HEK293 (cell line): ENCODE data around the gene FAM20B.

Experiments used
- CTCF ChIA-PET: fragments of 350-600 bp; formaldehyde crosslinking; extraction: SDS; loops from one replicate; lab custom pipeline; 2021; ENCODE audit warnings: antibody characterized with exemption; lab: Yijun Ruan, JAX
- POLR2A ChIA-PET: fragments of 300-600 bp; formaldehyde crosslinking; extraction: SDS; loops from one replicate; lab custom pipeline; 2020; ENCODE audit warnings: antibody characterized with exemption, inconsistent platforms; lab: Yijun Ruan, JAX
- H3K27ac ChIP-seq: fragments of 200-500 bp; sonication (Bioruptor generic); 2 replicates; pipeline ENCODE4 v1.5.1; 2014; ENCODE audit warnings: low read depth, low read length, control low read depth, inconsistent platforms; ENCODE audit errors: extremely low read depth
- H3K36me3 ChIP-seq, 2 experiments: fragments of 200-500 bp in 1 of 2; sonication (Bioruptor generic) in 1 of 2; 1 replicate in 1 of 2; 2 replicates in 1 of 2; pipeline ENCODE4 v1.5.1; 2014 to 2017; ENCODE audit warnings: inconsistent platforms in 2 of 2, low read length in 2 of 2; ENCODE audit not compliant: control insufficient read depth in 2 of 2, insufficient read depth in 1 of 2
- H3K4me1 ChIP-seq: fragments of 200-500 bp; sonication (Bioruptor generic); 2 replicates; pipeline ENCODE4 v1.5.1; 2014; ENCODE audit warnings: mild to moderate bottlenecking, low read length, inconsistent platforms; ENCODE audit not compliant: control insufficient read depth, insufficient read depth
- H3K4me3 ChIP-seq: 2 replicates; pipeline ENCODE4 v1.5.1; 2011; ENCODE audit warnings: low read depth, mild to moderate bottlenecking, control low read depth, low read length, moderate library complexity
- H3K9me3 ChIP-seq: fragments of 200-500 bp; sonication (Bioruptor generic); 2 replicates; pipeline ENCODE4 v1.5.1; 2014; ENCODE audit warnings: low read depth, low read length, inconsistent platforms; ENCODE audit not compliant: control insufficient read depth, insufficient read depth
- EGR2 ChIP-seq: fragments of 450-650 bp; formaldehyde crosslinking; IDR thresholded peaks from 2 replicates; pipeline ENCODE4 v1.5.1; 2016; ENCODE audit warnings: low read depth, missing biosample characterization, missing genetic modification characterization
- ELK4 ChIP-seq: IDR thresholded peaks from 2 replicates; pipeline ENCODE4 v1.6.1; 2011; ENCODE audit warnings: mild to moderate bottlenecking, low read depth, low read length, borderline replicate concordance
- GFI1B ChIP-seq: fragments of 450-650 bp; formaldehyde crosslinking; IDR thresholded peaks from 2 replicates; pipeline ENCODE4 v1.5.1; 2016; ENCODE audit warnings: missing biosample characterization, missing genetic modification characterization
- PRDM10 ChIP-seq: fragments of 450-650 bp; formaldehyde crosslinking; IDR thresholded peaks from 2 replicates; pipeline ENCODE4 v1.5.1; 2016; ENCODE audit warnings: missing biosample characterization, missing genetic modification characterization
- PRDM4 ChIP-seq: fragments of 450-650 bp; formaldehyde crosslinking; IDR thresholded peaks from 2 replicates; pipeline ENCODE4 v1.5.1; 2017; ENCODE audit warnings: missing biosample characterization, missing genetic modification characterization
- SALL2 ChIP-seq: fragments of 450-650 bp; formaldehyde crosslinking; IDR thresholded peaks from 2 replicates; pipeline ENCODE4 v1.5.0; 2017; ENCODE audit warnings: missing biosample characterization, mild to moderate bottlenecking, missing genetic modification characterization, borderline replicate concordance
- SCRT2 ChIP-seq: fragments of 450-650 bp; formaldehyde crosslinking; IDR thresholded peaks from 2 replicates; pipeline ENCODE4 v1.5.1; 2016; ENCODE audit warnings: missing biosample characterization, missing genetic modification characterization
- ZBTB11 ChIP-seq: fragments of 450-650 bp; formaldehyde crosslinking; conservative IDR thresholded peaks from 2 replicates; pipeline ENCODE4 v1.5.1; 2016; ENCODE audit warnings: low read depth, missing biosample characterization, missing genetic modification characterization
- ZEB2 ChIP-seq: fragments of 450-650 bp; formaldehyde crosslinking; IDR thresholded peaks from 2 replicates; pipeline ENCODE4 v1.5.1; 2016; ENCODE audit warnings: missing biosample characterization, missing genetic modification characterization
- ZFHX2 ChIP-seq: fragments of 450-650 bp; formaldehyde crosslinking; conservative IDR thresholded peaks from 2 replicates; pipeline ENCODE4 v1.5.1; 2016; ENCODE audit warnings: missing biosample characterization, missing genetic modification characterization
- ZFP37 ChIP-seq: fragments of 450-650 bp; formaldehyde crosslinking; IDR thresholded peaks from 2 replicates; pipeline ENCODE4 v1.5.1; 2016; ENCODE audit warnings: missing biosample characterization, missing genetic modification characterization
- ZNF155 ChIP-seq: fragments of 450-650 bp; formaldehyde crosslinking; IDR thresholded peaks from 2 replicates; pipeline ENCODE4 v1.5.1; 2016; ENCODE audit warnings: missing biosample characterization, missing genetic modification characterization
- ZNF211 ChIP-seq: fragments of 450-650 bp; formaldehyde crosslinking; IDR thresholded peaks from 2 replicates; pipeline ENCODE4 v1.5.1; 2016; ENCODE audit warnings: low read depth, missing biosample characterization, missing genetic modification characterization
- ZNF221 ChIP-seq: fragments of 450-650 bp; formaldehyde crosslinking; IDR thresholded peaks from 2 replicates; pipeline ENCODE4 v1.5.1; 2017; ENCODE audit warnings: missing biosample characterization, missing genetic modification characterization, borderline replicate concordance
- ZNF248 ChIP-seq: fragments of 450-650 bp; formaldehyde crosslinking; IDR thresholded peaks from 2 replicates; pipeline ENCODE4 v1.5.1; 2017; ENCODE audit warnings: missing biosample characterization, missing genetic modification characterization
- ZNF26 ChIP-seq: fragments of 450-650 bp; formaldehyde crosslinking; IDR thresholded peaks from 2 replicates; pipeline ENCODE4 v1.5.1; 2016; ENCODE audit warnings: missing biosample characterization, missing genetic modification characterization
- ZNF341 ChIP-seq: fragments of 450-650 bp; formaldehyde crosslinking; IDR thresholded peaks from 2 replicates; pipeline ENCODE4; 2016; ENCODE audit warnings: low read depth, missing biosample characterization, missing genetic modification characterization
- ZNF362 ChIP-seq: fragments of 450-650 bp; formaldehyde crosslinking; IDR thresholded peaks from 2 replicates; pipeline ENCODE4 v1.5.1; 2016; ENCODE audit warnings: missing biosample characterization, missing genetic modification characterization
- ZNF548 ChIP-seq: fragments of 450-650 bp; formaldehyde crosslinking; IDR thresholded peaks from 2 replicates; pipeline ENCODE4 v1.5.1; 2016; ENCODE audit warnings: missing biosample characterization, missing genetic modification characterization
- ZNF660 ChIP-seq: fragments of 450-650 bp; IDR thresholded peaks from 2 replicates; pipeline ENCODE4 v1.5.1; 2018; ENCODE audit warnings: missing biosample characterization, mild to moderate bottlenecking, missing genetic modification characterization
- ZXDB ChIP-seq: fragments of 450-650 bp; formaldehyde crosslinking; IDR thresholded peaks from 2 replicates; pipeline ENCODE4 v1.5.1; 2016; ENCODE audit warnings: missing biosample characterization, missing genetic modification characterization

The FAM20B gene

GRCh38 chr1:178976541-178976940 is 49.2 kb upstream of the FAM20B start:
- no peaks in the 10 kb centered on the region for H3K9me3 ChIP-seq
- TF ChIP-seq ZNF211 (tag by site-specific recombination): no peak
- peak; percentile 51; the same call in 1 of the 2 replicates for TF ChIP-seq SCRT2 (tag by site-specific recombination)
- TF ChIP-seq ZNF155 (tag by site-specific recombination): no peak
- no peak for TF ChIP-seq ZFP37 (tag by site-specific recombination)
- no peak for TF ChIP-seq ZNF26 (tag by site-specific recombination)
- TF ChIP-seq ZNF221 (tag by site-specific recombination): no peak
- no peak for TF ChIP-seq ZFHX2 (tag by site-specific recombination)
- no peak for TF ChIP-seq ZEB2 (tag by site-specific recombination)
- TF ChIP-seq, all 188 proteins: peak for 1
- CTCF ChIA-PET: no interaction called here
- Histone ChIP-seq H3K4me1 (no peaks in the 10 kb centered on the region), H3K4me3 (no peak overlapping the region), H3K36me3 (no peaks in the 10 kb centered on the region), H3K27ac (no peak overlapping the region)
- POLR2A ChIA-PET: no interaction called here

GRCh38 chr1:178986204-178986603 is 39.5 kb upstream of the FAM20B start:
- H3K4me1 ChIP-seq: no peaks in the 10 kb centered on the region
- H3K4me3 ChIP-seq: no peak overlapping the region
- no peak overlapping the region for H3K27ac ChIP-seq
- no peaks in the 10 kb centered on the region for H3K36me3 ChIP-seq
- ChIA-PET POLR2A (no interaction called here), CTCF (no interaction called here)
- no peaks in the 10 kb centered on the region for H3K9me3 ChIP-seq
- no peak for TF ChIP-seq ZNF660 (tag by site-specific recombination)
- no peak for TF ChIP-seq SCRT2 (tag by site-specific recombination)
- no peak for TF ChIP-seq PRDM4 (tag by site-specific recombination)
- no peak for TF ChIP-seq ZXDB
- no peak for TF ChIP-seq GFI1B (tag by site-specific recombination)
- no peak for TF ChIP-seq SALL2 (tag by site-specific recombination)
- TF ChIP-seq ZNF248 (tag by site-specific recombination): no peak
- no peak for TF ChIP-seq ZNF548
- TF ChIP-seq ZEB2 (tag by site-specific recombination): no peak
- TF ChIP-seq ELK4: no peak
- peak; percentile 88 for TF ChIP-seq EGR2
- no peak for TF ChIP-seq ZBTB11 (tag by site-specific recombination)
- no peak for TF ChIP-seq ZNF362 (tag by site-specific recombination)
- TF ChIP-seq ZFHX2 (tag by site-specific recombination): peak; percentile 79
- peak; percentile 30; the same call in 1 of the 2 replicates for TF ChIP-seq PRDM10 (tag by site-specific recombination)
- TF ChIP-seq ZNF341 (tag by site-specific recombination): no peak
